Measurements from ENCODE around the gene SASH1. TPM values are rescaled to one million over a fixed set of nuclear protein-coding genes. Genes with fewer than 3 reads are reported as not detected.
A peak's percentile ranks its signal among the peaks of the same experiment; 100 is the strongest.

The SASH1 gene
- total RNA-seq (2014; rRNA removed; shearing (Covaris generic)): 8.9 and 10.2 TPM in 2 replicates

DNA sequence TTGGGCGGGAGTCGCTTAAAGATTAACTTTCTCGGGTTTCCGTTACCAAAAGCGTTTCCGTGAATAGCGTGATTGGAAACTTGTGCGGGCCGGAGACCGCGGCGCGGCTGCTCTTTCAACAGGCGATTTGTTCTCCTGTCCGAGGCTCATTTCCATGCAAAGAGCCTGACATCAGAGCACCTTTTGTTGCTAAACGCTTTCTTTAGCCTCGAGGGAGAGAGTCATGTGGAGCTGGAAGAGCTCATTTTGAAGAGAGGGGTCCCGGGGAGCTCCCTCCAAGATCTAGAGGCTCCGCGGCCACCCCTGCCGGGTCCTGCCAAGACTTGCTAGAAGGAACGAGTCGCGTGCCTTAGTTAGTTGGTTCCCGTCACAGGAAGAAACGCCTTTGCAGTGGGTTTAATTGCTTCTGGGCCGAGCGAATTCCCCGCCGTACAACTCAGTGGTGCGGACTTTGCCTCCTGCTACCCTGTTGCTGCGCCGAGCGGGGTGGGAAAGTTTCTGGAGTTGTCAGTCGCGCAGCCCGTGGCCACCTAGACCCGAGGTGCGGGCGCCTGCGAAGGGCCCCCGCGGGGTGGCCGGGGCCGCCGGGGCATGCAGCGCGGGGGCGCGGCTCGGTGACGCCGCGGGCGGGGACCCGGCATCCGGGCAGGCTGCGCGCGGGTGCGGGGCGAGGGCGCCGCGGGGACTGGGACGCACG, at the start of gene SASH1:
Gene SASH1, plus strand, starts transcription at position 489 of the 697 bp plus-strand sequence. CDS start 230 bp downstream, outside the sequence.
- peak; percentile 81 for DNase-seq (ENCODE audit: low spot score)

DNA sequence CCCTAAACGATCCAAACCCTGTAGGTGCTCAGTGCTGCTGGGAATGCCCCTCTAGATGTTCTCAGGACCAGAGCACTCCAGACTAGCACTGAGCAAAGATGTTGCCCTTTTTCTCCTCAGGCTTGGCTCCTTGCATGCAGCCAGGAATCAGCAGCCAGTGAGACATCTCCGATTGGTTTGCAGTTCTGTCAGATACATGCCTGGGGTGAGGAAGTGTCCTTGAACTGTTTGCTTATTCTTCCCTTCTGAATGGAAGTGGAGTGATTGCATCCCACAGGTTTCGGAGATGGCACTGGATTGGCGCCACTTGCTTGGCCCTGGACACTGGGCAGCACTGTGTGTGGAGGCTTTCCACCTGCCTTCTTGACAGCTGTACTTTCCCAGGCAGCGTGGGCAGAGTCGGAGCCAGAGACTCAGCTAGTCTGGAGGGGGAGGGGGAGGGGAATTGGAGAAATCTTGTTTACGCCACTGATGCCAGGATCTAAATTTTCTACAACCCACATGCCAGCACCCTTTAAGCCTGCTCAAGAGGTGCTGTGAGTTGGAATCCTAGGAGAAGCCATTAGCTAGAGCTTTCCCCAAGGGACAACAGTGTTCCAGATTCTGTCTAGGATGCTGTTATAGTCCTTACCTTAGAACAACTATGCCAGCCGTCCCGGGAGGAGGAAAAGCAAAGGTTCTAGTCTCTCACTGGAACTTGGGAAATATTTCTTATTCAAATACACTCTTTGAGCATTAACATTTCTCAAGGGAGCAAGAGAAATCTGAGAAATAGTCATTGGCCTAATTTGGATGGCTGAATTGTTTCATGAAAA, 49.2 kb upstream of the SASH1 start:
- no peak for DNase-seq (ENCODE audit: low spot score)

DNA sequence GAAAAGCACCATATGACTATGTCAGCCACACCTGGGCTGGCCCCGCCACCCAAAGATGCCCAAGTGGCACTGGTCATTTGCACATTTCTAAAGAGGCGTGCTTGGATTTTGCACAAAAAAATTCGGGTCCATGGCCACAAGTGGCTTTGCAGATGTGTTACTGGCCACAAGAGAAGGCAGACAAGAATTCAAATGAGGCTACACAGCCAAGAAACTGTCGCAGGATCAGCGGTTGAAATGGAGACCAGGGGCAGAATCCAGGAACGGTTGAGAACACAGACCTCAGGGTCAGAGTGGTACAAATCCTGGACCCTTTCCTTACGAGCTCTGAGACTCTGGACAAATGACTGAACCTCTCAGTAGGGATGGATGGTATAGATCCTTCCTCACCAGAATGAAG, 48.6 kb upstream of the SASH1 start:
- no peak for DNase-seq (ENCODE audit: low spot score)

DNA sequence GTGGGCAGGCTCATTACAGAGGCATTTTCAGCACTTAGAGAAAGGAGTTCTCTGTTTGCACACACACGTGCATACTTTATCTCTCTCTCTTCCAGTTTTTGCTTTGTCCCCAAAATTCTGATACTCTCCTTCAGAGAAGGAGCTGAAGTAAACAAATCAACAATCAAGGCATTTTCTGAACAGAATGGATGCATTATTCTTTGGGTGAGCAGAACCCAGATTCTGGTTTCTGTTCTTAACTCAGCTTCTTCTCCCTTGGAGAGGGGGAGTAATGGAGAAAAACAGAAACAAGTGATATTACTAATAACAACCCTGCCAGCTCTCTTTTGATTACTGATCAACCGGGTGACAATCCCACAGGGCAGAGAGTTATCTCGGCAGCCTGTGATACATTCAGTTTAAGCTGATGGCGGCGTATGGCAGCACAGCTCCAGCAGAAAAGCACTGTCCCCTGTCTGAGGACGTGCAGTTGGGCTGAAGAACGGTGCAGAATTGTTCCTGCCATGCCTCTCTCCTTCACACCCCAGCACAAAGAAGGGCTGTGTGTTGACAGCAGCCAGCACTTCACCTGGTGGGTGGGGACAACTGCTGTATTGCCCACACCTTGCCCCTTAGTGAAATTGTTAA, 47.3 kb upstream of the SASH1 start:
- no peak for DNase-seq (ENCODE audit: low spot score)

DNA sequence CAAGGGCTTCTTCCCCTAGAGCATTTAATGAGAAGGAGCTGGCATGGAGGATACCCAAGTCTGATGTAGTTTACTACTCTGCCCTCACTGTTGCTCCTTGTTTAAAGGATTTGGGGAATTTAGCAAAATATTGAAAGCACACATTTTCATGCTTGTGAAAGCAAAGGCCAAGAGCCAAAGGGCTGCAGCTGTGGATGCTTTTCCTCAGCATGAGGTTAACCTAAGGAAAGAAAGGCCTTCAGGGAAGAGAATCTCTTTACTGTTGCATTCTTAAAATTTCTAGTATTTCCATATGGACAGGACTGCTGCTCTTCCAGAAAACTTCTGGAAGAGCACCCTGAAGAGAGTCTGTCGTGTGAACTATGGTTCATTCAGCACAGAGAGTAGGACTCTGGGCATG, 45.9 kb upstream of the SASH1 start:
- DNase-seq (ENCODE audit: low spot score): no peak

DNA sequence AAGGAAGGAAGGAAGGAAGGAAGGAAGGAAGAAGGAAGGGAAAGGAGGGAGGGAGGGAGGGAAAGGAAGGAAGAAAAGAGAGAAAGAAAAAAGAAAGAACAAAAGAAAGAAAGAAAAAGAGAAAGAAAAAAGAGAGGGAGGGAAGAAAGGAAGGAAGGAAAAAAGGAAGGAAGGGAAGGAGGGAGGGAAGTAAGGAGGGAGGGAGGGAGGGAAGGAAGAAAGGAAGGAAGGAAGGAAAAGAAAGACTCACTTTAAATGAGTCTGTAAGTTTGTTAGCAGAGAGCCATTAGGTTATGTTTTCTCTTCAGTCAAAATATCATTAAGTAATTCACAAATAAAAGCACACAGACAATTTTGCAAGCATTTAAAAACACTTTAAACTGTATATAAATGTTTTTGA, 44.0 kb upstream of the SASH1 start:
- DNase-seq (ENCODE audit: low spot score): no peak

DNA sequence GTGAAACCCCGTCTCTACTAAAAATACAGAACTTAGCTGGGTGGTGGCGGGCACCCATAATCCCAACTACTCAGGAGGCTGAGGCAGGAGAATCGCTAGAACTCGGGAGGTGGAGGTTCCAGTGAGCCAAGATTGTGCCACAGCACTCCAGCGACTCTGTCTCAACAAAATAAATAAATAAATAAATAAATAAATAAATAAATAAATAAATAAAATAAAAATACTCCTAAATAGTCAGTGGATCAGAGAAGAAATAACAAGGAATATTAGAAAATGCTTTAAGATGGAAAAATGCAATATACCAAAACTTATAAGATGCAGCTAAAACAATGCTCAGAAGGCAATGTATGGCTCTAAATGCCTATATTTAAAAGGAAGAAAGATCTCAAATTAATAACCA, 39.0 kb upstream of the SASH1 start:
- no peak for DNase-seq (ENCODE audit: low spot score)

DNA sequence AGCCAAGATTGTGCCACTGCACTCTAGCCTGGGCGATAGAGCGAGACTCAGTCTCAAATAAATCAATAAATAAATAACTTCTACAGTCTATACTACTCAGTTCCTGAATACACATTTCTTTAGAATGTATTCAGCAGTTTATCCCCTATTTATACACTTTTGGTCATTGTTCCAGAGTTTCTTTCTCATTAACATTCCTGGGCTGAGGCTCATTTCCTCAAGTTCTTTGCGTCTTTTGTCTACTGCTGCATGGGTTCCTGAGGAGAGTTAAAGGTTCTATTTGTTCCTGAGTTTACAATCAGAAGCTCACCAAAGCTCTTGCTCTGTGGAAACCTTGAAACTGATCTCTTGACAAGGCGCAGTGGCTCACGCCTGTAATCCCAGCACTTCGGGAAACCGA, 37.7 kb upstream of the SASH1 start:
- DNase-seq (ENCODE audit: low spot score): no peak

DNA sequence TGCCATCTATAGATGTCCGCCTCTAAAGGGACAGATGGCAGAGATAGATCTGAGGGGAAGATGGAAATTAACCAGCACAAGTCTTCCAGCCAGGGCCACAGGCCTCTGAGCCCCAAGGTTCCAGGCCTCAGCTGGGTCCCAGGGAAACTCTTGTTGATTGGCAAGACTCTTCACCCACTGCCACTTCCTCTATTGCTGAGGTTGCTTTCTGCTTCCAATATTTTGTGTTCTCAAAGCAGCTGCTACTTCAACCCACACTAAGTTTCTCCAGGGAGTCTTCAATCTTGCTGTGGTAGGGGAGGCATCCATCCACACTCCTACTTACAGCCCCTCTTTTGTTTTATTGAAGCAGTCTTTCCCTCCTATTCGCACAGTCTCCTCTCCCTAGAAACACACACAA, 36.4 kb upstream of the SASH1 start:
- no peak for DNase-seq (ENCODE audit: low spot score)

DNA sequence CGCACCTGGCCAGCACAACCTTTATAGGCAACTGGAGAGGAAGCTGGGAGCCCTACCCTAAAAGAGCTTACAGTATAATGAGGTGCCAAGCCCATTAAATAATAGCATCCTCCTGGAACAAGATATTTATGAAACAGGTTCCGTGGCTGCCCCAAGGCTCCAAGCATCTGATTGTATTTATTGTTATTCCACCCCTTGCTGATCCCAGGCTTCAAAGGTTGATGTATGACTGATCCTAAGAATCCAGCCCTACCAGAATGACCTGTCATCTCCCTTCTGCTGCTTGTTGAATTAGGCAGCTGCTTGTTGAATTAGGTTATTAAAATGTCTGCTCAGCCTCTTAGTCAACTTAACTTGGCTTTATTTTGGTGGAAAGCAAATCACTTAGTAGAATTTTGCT, 35.2 kb upstream of the SASH1 start:
- DNase-seq (ENCODE audit: low spot score): peak; percentile 29

DNA sequence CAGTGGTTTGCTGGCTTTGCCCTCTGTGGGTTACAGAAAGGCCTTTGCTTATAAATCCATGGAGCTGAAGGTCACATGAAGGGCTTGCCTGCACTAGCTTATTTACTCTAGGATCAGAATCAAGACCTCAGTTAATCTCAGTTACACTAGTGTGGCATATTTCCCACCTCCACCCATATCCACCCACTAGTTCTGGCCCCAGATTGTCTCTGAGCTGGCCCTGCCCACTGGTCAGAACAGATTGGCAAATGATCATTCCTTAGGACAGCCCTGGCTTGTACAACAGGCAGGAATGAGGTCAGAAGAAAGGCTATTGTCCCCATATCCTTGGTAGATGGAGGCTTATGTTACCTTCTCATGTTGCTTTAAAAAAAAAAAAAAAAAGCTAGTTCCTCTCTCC, 33.3 kb upstream of the SASH1 start:
- DNase-seq (ENCODE audit: low spot score): no peak

DNA sequence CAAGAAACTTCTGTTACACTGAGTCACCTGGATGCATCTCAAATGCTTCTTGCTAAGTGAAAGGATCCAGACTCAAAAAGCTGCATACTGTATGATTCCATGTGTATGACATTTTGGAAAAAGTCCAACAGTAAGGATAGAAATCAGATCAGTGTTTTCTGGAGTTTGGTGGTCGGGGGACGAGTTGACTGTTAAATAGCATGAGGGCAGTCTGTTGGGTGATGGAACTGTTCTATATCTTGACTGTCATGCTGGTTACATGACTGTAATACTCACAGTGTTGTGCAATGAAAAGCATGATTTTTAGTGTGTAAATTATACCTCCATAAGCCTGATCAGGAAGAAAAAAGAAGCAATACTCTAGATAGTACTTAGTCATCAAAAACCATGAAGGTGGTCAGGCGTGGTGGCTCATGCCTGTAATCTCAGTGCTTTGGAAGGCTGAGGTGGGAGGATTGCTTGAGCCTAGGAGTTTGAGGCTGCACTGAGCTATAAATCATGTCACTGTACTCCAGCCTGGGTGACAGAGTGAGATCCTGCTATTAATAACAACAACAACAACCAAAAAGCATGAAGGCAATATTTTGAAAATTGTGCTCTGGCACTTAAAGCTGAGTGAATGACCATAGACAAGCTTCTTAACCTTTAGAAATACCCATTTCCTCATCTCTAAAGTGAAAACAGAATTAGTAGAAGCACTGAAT, 30.5 kb upstream of the SASH1 start:
- no peak for DNase-seq (ENCODE audit: low spot score)

DNA sequence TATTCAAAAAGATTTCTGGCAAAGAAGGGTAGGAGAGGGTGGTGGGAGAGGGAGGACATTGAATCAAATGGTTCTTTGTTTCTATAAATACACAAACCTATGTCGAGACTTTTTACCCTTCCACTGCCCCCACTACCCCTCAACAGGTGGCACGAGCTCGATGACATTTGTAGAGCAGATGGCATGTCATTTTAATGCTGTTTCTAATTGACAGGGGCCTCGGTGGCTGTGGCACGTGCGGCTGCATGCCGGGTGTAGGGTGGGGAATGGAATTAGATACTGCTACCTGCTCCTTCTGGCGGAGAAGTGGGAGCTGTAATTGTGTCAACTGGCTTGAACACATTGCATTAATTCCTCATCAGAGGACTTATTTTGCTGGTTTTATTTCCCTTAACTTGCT, 29.1 kb upstream of the SASH1 start:
- DNase-seq (ENCODE audit: low spot score): no peak

DNA sequence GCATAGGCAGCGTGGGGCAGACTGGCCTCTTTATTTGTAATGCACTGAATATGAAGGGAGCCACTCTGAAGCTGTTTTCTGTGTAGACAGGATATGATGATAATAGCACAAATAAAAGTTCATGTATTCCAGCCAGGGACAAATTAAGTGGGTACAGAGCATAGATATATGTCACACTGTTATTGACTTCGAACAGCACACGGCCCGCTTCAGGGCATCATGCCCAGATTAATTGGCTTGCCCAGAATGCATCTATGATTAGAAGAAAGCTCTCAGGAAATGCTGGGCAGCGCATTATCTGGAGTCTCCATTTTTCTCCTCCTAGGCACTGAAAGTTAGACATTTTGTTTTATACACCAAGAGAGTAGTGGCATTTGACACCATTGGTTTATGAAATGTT, 26.3 kb upstream of the SASH1 start:
- no peak for DNase-seq (ENCODE audit: low spot score)

DNA sequence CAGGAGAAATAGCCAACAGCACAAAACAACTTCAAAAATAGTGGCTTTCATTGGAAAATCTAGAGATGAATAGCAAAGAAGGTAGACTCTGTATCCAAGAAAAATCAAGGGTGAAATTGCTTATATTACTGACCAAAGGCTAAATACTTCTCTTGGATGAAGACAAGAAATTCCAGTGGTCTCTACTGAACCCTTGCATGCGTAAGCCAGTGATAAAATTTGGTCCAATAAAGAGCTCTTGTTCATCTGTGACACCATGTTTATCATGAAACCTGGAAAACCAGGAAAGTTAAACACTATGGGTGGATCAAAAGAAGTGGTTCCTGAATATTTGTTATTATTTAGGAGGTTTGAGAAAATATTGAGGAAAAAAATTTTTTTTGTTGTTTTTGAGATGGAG, 25.6 kb upstream of the SASH1 start:
- DNase-seq (ENCODE audit: low spot score): no peak

DNA sequence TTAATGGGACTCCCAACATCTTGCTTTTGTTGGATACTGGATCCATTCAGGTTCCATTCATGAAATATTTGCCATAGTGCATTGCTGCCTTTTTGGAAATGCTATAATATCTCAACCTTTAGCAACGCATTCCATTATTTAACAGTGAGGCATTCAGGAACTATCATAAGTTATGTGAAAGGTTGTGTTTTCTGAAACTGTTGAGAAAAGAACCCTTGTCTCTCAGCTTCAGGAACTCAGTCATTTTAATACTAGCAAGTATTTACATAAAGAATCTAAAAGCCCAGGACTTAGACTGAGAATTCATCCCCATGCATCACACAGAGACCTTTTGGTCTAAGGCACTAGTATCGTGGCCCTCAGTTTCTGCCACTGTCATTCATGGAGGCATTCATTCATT, 24.9 kb upstream of the SASH1 start:
- no peak for DNase-seq (ENCODE audit: low spot score)

DNA sequence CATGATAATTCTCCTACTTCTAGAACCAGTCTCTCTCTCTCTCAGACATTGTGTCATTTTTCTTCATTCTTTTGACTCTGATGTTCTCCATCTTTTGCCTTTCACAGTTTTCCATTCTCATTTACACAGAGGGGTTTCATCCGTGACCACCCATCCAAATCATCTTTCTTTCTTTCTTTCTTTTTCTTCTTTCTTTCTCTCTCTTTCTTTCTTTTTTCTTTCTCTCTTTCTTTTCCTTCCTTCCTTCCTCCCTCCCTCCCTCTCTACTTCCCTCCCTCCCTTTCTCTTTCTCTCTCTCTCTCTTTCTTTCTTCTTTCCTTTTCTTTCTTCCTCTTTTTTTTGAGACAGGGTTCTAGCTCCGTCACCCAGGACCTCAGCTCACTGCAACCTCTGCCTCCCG, 19.9 kb upstream of the SASH1 start:
- no peak for DNase-seq (ENCODE audit: low spot score)

DNA sequence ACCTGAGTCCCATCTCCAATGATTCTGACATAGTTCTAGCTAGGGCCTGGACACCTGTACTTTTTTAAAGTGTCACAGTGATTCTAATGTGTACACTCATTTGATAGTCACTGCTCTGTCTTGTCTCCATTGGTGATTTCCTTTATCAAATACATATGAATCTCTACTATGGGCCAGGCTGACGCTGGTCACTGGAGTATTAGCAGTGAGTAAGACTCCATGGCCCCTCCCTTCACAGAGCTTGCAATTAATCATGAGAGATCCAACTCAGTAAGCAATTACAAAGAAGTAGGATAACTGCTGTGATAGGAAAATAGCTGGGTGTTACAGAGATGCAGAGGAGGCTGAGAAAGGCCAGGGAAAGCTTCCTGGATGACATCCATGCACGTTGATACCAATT, 19.3 kb upstream of the SASH1 start:
- no peak for DNase-seq (ENCODE audit: low spot score)

DNA sequence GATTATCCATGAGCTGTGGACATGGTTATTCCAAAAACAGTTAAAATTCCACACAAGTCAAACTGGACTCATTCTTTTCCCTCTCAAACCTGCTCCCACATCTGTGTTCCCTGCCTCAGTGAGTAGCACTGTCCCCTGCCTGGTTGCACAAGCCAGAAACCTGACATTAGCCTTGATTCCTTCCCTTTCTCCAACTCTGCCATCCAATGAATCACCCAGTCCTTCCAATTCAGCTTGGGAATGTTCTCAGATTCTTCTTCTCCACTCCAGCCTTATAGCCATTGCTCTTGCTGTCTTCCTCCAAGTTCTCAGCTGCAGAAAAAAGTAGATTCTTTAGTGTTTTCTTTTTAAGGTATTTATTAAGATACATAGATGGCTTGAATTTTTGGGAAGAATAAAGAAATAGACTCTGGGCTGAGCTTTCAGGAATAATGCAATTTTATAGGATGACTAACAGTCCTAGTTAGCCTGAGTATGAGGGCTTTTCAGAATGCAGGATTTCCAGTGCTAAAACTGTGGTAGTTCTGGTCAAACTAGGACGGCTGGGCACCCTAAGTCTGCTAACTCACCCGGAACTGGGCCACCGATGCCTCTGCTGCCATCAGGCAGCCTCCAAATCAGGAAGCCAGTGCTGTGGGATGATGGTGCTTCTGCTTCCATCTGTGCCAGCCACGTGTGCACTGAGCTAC, 18.2 kb upstream of the SASH1 start:
- DNase-seq (ENCODE audit: low spot score): no peak

DNA sequence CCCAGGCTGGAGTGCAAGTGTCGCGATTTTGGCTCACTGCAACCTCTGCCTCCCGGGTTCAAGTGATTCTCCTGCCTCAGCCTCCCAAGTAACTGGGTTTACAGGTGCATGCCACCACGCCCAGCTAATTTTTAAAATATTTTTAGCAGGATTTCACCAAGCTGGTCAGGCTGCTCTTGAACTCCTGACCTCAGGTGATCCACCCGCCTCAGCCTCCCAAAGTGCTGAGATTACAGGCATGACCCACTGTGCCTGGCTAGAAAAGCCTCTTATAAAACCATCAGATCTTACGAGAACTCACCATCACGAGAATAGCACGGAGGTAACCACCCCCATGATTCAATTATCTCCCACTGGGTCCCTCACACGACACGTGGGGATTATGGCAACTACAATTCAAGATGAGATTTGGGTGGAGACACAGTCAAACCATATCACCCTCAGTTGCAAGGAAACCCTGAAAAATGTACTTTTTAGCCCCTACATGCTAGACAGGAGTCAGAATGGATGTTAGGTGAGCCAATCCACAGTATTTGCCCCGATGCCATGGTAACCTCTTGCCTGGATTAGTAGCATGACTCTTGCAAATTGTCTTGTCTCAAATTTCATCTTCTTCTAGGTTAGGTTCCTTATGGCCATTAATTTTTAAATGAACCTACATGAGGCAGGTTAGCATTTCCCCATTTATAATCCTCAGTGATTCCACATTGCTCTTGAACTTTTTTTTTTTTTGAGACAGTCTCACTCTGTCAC, 17.1 kb upstream of the SASH1 start:
- no peak for DNase-seq (ENCODE audit: low spot score)
